Transverse colon (tissue), 4 donors: ENCODE data around the gene NBPF12.
"Not testable (repeated sequence)": the region's sequence is repeated elsewhere in the genome, so short reads cannot be mapped to it uniquely, and the experiment has no call there.

Source experiments
- EP300 ChIP-seq: sonication (generic); formaldehyde crosslinking; IDR thresholded peaks from one replicate; pipeline ENCODE4 v1.6.1; 2017; ENCODE audit warnings: antibody characterized with exemption, low read depth
- POLR2A ChIP-seq: fragments of 450-650 bp; IDR thresholded peaks from one replicate; pipeline ENCODE4 v1.6.1; 2016; ENCODE audit warnings: antibody characterized with exemption, mild to moderate bottlenecking, moderate library complexity
- POLR2AphosphoS5 ChIP-seq, 3 donors: sonication (generic); formaldehyde crosslinking; IDR thresholded peaks; one replicate each; pipeline ENCODE4 v1.6.1; 2016; ENCODE audit warnings: antibody characterized with exemption in 3 of 3
- TF ChIP-seq, protein P1 (sequence below), 5 experiments: fragments of 200-600 bp in 3 of 5; fragments of 450-650 bp in 2 of 5; sonication (generic) in 3 of 5; IDR thresholded peaks; 1 replicate in 2 of 5; 2 replicates in 3 of 5; pipeline ENCODE4 v1.5.1; 2016 to 2017; ENCODE audit warnings: antibody characterized with exemption in 5 of 5, inconsistent platforms in 3 of 5, mild to moderate bottlenecking in 2 of 5, moderate library complexity in 1 of 5

DNA sequence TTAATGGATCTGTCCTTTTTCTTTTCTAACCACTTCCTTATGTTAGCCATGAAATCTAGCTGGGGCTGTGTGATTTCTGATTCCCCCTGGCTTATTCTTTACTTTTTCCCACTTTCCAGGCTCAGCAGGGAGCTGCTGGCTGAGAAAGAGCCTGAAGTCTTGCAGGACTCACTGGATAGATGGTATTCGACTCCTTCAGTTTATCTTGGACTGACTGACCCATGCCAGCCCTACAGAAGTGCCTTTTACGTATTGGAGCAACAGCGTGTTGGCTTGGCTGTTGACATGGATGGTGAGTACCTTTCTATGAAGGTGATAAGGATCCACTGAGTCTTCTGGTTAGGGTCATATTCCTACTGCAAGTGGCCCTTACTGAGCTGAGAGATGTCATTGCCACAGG, 51.3 kb downstream of the NBPF12 start:
- TF ChIP-seq, protein P1, sequence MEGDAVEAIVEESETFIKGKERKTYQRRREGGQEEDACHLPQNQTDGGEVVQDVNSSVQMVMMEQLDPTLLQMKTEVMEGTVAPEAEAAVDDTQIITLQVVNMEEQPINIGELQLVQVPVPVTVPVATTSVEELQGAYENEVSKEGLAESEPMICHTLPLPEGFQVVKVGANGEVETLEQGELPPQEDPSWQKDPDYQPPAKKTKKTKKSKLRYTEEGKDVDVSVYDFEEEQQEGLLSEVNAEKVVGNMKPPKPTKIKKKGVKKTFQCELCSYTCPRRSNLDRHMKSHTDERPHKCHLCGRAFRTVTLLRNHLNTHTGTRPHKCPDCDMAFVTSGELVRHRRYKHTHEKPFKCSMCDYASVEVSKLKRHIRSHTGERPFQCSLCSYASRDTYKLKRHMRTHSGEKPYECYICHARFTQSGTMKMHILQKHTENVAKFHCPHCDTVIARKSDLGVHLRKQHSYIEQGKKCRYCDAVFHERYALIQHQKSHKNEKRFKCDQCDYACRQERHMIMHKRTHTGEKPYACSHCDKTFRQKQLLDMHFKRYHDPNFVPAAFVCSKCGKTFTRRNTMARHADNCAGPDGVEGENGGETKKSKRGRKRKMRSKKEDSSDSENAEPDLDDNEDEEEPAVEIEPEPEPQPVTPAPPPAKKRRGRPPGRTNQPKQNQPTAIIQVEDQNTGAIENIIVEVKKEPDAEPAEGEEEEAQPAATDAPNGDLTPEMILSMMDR (IDR thresholded peaks at IDR 0.05): not testable (repeated sequence)
- TF ChIP-seq POLR2AphosphoS5 (IDR thresholded peaks at IDR 0.05); POLR2A; EP300: not testable (repeated sequence)
